NT2/D1 (cell line): ENCODE data around the gene NOM1.

Experiments
- DNase-seq: peaks from one replicate; pipeline ENCODE4 v3.0.0-alpha.2; 2011; ENCODE audit warnings: low read depth, low spot score
- H3K27me3 ChIP-seq: 2 replicates; pipeline ENCODE4 v1.6.0; 2011; ENCODE audit warnings: mild to moderate bottlenecking; ENCODE audit not compliant: insufficient read length, insufficient read depth
- H3K36me3 ChIP-seq: 2 replicates; pipeline ENCODE4 v1.6.1; 2011; ENCODE audit warnings: mild to moderate bottlenecking, low read length, mixed read lengths; ENCODE audit not compliant: insufficient read depth, insufficient read length
- H3K4me1 ChIP-seq: 2 replicates; pipeline ENCODE4 v1.5.1; 2011; ENCODE audit not compliant: insufficient read depth, insufficient read length
- H3K4me3 ChIP-seq: 2 replicates; pipeline ENCODE4 v1.5.1; 2011; ENCODE audit warnings: low read depth; ENCODE audit not compliant: insufficient read length
- H3K9ac ChIP-seq: 2 replicates; pipeline ENCODE4 v1.6.0; 2011; ENCODE audit warnings: low read depth; ENCODE audit not compliant: insufficient read length
- H3K9me3 ChIP-seq: 2 replicates; pipeline ENCODE4 v1.5.1; 2011; ENCODE audit warnings: mild to moderate bottlenecking, low read length; ENCODE audit not compliant: insufficient read depth
- SUZ12 ChIP-seq: IDR thresholded peaks from 2 replicates; pipeline ENCODE4 v1.6.1; 2011; ENCODE audit not compliant: insufficient read length, insufficient read depth; ENCODE audit errors: extremely low read depth
- YY1 ChIP-seq: IDR thresholded peaks from 2 replicates; pipeline ENCODE4 v1.6.1; 2011; ENCODE audit not compliant: insufficient read length, insufficient read depth
- ZNF274 ChIP-seq: IDR thresholded peaks from 2 replicates; pipeline ENCODE4 v1.6.1; 2011; ENCODE audit warnings: mild to moderate bottlenecking, low read depth, low read length

NOM1 gene

GRCh38 chr7:157013602-157014549, 64.4 kb downstream of the NOM1 start:
- no peak for DNase-seq
- Histone ChIP-seq H3K36me3 (no peaks in the 10 kb centered on the region), H3K9me3 (no peaks in the 10 kb centered on the region), H3K4me1 (peaks cover 8% of the 10 kb centered on the region), H3K4me3 (no peak overlapping the region), H3K9ac (no peak overlapping the region), H3K27me3 (peaks cover 95% of the 10 kb centered on the region)
- TF ChIP-seq ZNF274 = no peak
- no peak for TF ChIP-seq YY1
- no peak for TF ChIP-seq SUZ12

GRCh38 chr7:157014635-157015555, 65.4 kb downstream of the NOM1 start:
- Histone ChIP-seq H3K36me3 (no peaks in the 10 kb centered on the region), H3K9ac (no peak overlapping the region), H3K27me3 (peaks cover 97% of the 10 kb centered on the region), H3K9me3 (no peaks in the 10 kb centered on the region), H3K4me3 (no peak overlapping the region), H3K4me1 (peaks cover 10% of the 10 kb centered on the region)
- TF ChIP-seq ZNF274 = no peak
- no peak for TF ChIP-seq SUZ12
- TF ChIP-seq YY1 = no peak
- no peak for DNase-seq

- H3K4me1 ChIP-seq = peaks cover 10% of the 10 kb centered on the region
- H3K36me3 ChIP-seq = no peaks in the 10 kb centered on the region
- DNase-seq = no peak
- H3K27me3 ChIP-seq = peaks cover 100% of the 10 kb centered on the region
- no peaks in the 10 kb centered on the region for H3K9me3 ChIP-seq
- H3K9ac ChIP-seq = no peak overlapping the region
- TF ChIP-seq ZNF274 (no peak), YY1 (no peak), SUZ12 (no peak)
- no peak overlapping the region for H3K4me3 ChIP-seq
These were observed 66.5 kb downstream of the NOM1 start for GRCh38 chr7:157016024-157016351.

DNA sequence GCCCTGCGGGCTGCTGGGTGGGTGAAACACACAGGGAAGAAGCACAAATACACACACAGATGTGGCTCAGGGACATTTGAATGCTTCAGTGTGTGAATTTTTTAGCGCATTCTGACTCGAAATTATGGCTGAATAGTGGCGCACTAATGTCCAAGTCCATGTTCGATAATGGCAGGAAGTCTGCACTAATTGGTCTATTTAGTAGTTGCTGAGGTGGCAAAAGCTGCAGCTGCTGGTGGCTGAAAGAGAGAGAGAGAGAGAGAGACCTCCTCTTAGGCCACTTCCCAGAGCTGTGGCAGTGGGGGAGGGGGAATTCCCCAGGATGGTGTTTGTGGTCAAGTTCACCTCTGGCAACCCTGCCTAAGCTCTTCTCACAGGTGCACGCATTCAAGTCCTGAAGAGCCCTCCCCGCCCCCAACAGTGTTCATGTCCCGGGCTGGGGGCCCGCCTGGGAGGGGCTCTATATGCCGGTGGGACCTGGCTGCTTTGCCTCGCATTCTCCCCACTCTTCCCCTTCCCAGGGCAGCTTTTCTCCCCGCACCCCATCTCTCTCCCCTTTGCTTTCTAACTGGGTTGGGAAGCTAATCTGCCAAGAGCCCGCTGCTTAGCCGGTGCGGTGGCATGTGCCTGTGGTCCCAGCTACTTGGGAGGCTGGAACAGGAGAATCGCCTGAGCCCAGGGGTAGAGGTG, 67.0 kb downstream of the NOM1 start:
- TF ChIP-seq YY1 (no peak), SUZ12 (no peak), ZNF274 (no peak)
- no peaks in the 10 kb centered on the region for H3K9me3 ChIP-seq
- no peak for DNase-seq
- H3K4me1 ChIP-seq = peaks cover 6% of the 10 kb centered on the region
- no peak overlapping the region for H3K4me3 ChIP-seq
- H3K9ac ChIP-seq = no peak overlapping the region
- H3K27me3 ChIP-seq = peaks cover 100% of the 10 kb centered on the region
- no peaks in the 10 kb centered on the region for H3K36me3 ChIP-seq

DNA sequence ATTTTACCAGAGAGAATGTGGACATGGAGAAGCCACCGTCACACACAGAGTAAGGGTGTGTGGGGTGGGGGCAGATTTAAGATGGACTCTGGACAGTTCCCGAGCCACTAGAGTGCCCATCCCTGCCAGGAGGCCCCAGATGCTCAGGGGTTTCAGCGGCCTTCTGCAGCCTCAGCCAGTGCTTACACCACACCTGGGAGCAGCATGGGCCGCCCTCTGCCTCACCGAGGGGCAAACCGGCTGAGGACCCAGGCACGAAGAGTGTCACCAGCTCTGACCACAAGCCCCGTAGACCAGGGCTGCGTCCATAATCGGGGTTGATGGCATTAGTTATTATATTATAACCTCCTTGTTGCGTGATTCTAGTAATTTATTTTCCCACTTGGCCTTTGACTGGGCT, 67.6 kb downstream of the NOM1 start:
- Histone ChIP-seq H3K9ac (no peak overlapping the region), H3K36me3 (no peaks in the 10 kb centered on the region), H3K4me1 (peaks cover 10% of the 10 kb centered on the region), H3K27me3 (peaks cover 100% of the 10 kb centered on the region), H3K9me3 (no peaks in the 10 kb centered on the region), H3K4me3 (no peak overlapping the region)
- no peak for DNase-seq
- TF ChIP-seq ZNF274 (no peak), SUZ12 (no peak), YY1 (no peak)

DNA sequence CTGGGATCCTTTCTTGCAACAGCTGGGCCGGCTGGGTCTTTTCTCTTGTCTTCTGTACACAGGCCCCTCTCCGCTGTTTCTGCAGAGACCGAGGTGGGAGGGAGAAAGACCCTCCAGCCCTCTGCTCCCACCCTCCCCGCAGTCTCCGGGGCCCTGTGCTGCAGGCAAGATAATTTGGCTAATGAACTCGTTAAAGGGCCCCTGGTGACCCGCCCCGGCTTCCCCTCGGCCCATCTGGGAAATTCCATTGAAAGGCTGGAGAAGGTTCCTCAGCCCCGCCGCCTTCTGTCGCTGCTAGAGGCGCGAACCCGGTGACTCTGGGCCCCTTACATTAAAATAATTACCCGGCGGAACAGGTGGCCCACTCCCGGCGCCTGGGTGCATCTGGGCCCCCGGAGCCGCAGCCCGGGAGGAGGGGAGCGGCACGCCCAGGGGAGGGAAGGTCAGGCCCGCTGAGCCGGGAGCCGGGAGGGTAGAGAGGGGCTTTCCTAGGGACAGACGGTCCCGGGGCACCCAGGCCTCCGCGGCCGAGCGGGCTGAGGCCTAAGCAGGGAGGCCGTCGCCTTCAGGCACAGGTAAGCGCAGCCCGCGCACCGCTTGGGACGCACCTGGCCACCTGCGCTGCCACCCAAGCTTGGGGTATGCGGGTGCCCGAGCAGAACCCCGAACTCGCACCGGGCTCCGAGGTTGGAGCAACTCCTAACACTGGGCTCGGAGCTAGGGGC, 68.3 kb downstream of the NOM1 start:
- peaks cover 12% of the 10 kb centered on the region for H3K4me1 ChIP-seq
- no peak overlapping the region for H3K9ac ChIP-seq
- peak overlapping the region; percentile 15 for H3K4me3 ChIP-seq
- H3K36me3 ChIP-seq = no peaks in the 10 kb centered on the region
- no peaks in the 10 kb centered on the region for H3K9me3 ChIP-seq
- DNase-seq = no peak
- no peak for TF ChIP-seq ZNF274
- H3K27me3 ChIP-seq = peaks cover 100% of the 10 kb centered on the region
